Right renal cortex interstitium (tissue), 3 donors: ENCODE data around the gene FARP2. TPM values are rescaled to one million over a fixed set of nuclear protein-coding genes. Genes with fewer than 3 reads are reported as not detected.

Experiments
- DNase-seq, 3 donors: peaks; one replicate each; pipeline ENCODE4 v3.0.0-alpha.2; 2013; ENCODE audit warnings: low read depth in 3 of 3, low spot score in 2 of 3
- polyA plus RNA-seq, 3 donors: library from polyadenylated mRNA; unstranded; fragments of 120-200 nt; gene quantifications; one replicate each; pipeline ENCODE4 v1.2.1, GENCODE V29; 2013; ENCODE audit not compliant: insufficient read length in 3 of 3

FARP2 gene
- polyA plus RNA-seq, 3 donors: 47.9 to 63.7 (median 54.9) TPM

DNA sequence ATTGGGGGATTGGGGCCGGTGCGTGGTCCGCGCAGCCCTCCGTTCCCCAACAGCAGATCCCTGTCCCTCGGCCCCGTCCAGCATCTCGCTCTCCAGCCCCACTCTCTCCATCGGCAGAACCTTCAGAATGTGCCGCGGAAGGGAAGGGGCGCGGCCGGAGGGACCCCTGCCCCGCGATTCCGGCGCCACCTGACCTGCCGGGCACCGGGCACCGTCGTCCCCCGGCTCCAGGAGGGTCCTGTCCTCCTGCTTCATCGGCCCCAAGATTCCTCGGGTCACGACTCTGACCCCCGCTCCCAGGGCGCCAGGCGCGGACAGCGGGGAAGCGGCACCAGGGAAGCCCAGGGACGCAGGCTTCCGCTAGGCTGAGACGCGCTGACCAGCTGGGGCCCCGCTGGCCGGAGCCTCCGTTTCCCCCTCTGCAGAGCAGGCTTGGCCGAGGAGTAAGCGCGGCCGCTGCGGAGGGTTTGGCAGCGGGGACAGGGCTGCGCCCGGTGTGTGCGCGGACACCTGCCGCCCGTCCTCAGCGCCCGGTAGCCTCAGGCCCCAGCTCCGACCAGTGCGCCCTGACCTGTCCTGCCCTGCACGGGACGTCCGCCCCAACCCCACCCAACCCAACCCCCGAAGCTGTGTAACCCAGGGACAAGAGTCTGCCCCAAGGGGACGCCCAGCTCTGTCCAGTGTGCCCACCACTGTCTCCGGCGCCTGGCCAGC is 185.6 kb downstream of the FARP2 start:
- no peak for DNase-seq

DNA sequence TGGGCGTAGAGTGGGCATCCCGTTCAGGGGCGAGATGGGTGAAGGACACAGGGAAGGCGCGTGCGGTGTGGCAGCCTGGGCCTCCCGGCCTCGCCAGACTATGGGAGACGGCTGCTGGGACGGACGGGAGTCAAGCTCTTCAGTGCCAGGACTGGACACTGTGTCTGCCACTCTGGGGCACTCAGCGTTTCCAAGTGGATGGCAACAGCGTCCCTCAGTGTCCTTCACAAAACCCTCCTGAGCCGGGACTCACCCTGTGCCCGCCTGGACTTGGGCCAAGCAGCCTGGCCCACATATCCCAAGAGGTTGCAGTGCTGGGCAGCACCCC is 186.2 kb downstream of the FARP2 start:
- no peak for DNase-seq

Other genes starting within 250 kb of the FARP2 start
- 10 to 100 TPM; 11.9 to 14.7 (median 13.0) TPM for gene PASK, start 206.8 kb upstream of the FARP2 start, polyA plus RNA-seq
- 10 to 100 TPM; 85.1 to 87.5 (median 86.1) TPM for gene PPP1R7, start 205.8 kb upstream of the FARP2 start, polyA plus RNA-seq
- gene ANO7, start 167.6 kb upstream of the FARP2 start, polyA plus RNA-seq: 1 to 10 TPM; 1.3 to 2.1 (median 1.4) TPM
- gene HDLBP, start 40.6 kb upstream of the FARP2 start, polyA plus RNA-seq: 100 to 1,000 TPM; 325 to 373 (median 355) TPM
- gene SEPTIN2, start 40.4 kb upstream of the FARP2 start, polyA plus RNA-seq: 100 to 1,000 TPM; 574 to 586 (median 582) TPM
- gene STK25, start 152.3 kb downstream of the FARP2 start, polyA plus RNA-seq: 100 to 1,000 TPM; 189 to 218 (median 216) TPM
- 10 to 100 TPM; 15.9 to 20.4 (median 20.0) TPM for gene BOK, start 202.5 kb downstream of the FARP2 start, polyA plus RNA-seq